ENCODE data around the gene ZNF581. TPM values are rescaled to one million over a fixed set of nuclear protein-coding genes. Genes with fewer than 3 reads are reported as not detected.

The ZNF581 gene
- total and polyA plus RNA-seq, 4 donors, result 2.1 to 7.3 (median 5.2) TPM

GRCh38 chr19:55689411-55690108 is 46.1 kb downstream of the ZNF581 start:
- Histone ChIP-seq H3K9me3 (ENCODE audit: control insufficient read depth in 4 of 4, low read length in 3 of 4) (no peaks in the 10 kb centered on the region), H3K4me1 (ENCODE audit: control insufficient read depth in 4 of 4, insufficient read depth in 4 of 4, low read length in 3 of 4) (peaks cover 0 to 20% (median 15%) of the 10 kb centered on the region in 4 donors), H3K27ac (ENCODE audit: low read depth in 1 of 2, low read length in 2 of 2) (no peak overlapping the region), H3K36me3 (ENCODE audit: control insufficient read depth in 4 of 4, insufficient read depth in 3 of 4, low read depth in 1 of 4, low read length in 3 of 4) (peaks cover 14 to 76% (median 27%) of the 10 kb centered on the region in 4 donors), H3K4me3 (ENCODE audit: low read depth in 1 of 3, low read length in 3 of 3) (no peak overlapping the region), H3K27me3 (ENCODE audit: control insufficient read depth in 4 of 4, insufficient read depth in 4 of 4, low read length in 3 of 4) (no peaks in the 10 kb centered on the region), H3K9ac (ENCODE audit: low read depth in 1 of 2, low read length in 2 of 2) (no peak overlapping the region)
- TF ChIP-seq FOXA1 (IDR thresholded peaks at IDR 0.05) (no peak), TAF1 (conservative IDR thresholded peaks at IDR 0.05) (no peak), YY1 (IDR thresholded peaks at IDR 0.05) (no peak), ATF3 (IDR thresholded peaks at IDR 0.05) (no peak), ZBTB33 (IDR thresholded peaks at IDR 0.05) (no peak), CTCF (IDR thresholded peaks at IDR 0.05; ENCODE audit: low read depth, low read length, missing input control) (no peak), HNF4G (IDR thresholded peaks at IDR 0.05) (no peak), RAD21 (IDR thresholded peaks at IDR 0.05) (no peak), RXRA (IDR thresholded peaks at IDR 0.05) (no peak), GABPA (IDR thresholded peaks at IDR 0.05 in 1 of 2, conservative IDR thresholded peaks at IDR 0.05 in 1 of 2) (no peak), MAX (IDR thresholded peaks at IDR 0.05) (no peak)
- DNase-seq (ENCODE audit: low spot score), result no peak
- 94% methylated on average over 35 of the region's 35 CpGs for WGBS

- H3K9me3 ChIP-seq (ENCODE audit: control insufficient read depth in 4 of 4, low read length in 3 of 4), result no peaks in the 10 kb centered on the region
- no peak overlapping the region for H3K27ac ChIP-seq (ENCODE audit: low read depth in 1 of 2, low read length in 2 of 2)
- 94% methylated on average over 25 of the region's 25 CpGs for WGBS
- H3K36me3 ChIP-seq (ENCODE audit: control insufficient read depth in 4 of 4, insufficient read depth in 3 of 4, low read depth in 1 of 4, low read length in 3 of 4), result peaks cover 19 to 82% (median 29%) of the 10 kb centered on the region in 4 donors
- H3K27me3 ChIP-seq (ENCODE audit: control insufficient read depth in 4 of 4, insufficient read depth in 4 of 4, low read length in 3 of 4), result no peaks in the 10 kb centered on the region
- no peak overlapping the region for H3K4me3 ChIP-seq (ENCODE audit: low read depth in 1 of 3, low read length in 3 of 3)
- DNase-seq (ENCODE audit: low spot score), result no peak
- H3K4me1 ChIP-seq (ENCODE audit: control insufficient read depth in 4 of 4, insufficient read depth in 4 of 4, low read length in 3 of 4), result peaks cover 0 to 13% (median 8%) of the 10 kb centered on the region in 4 donors
- no peak for TF ChIP-seq RXRA (IDR thresholded peaks at IDR 0.05)
- no peak for TF ChIP-seq EGR1 (IDR thresholded peaks at IDR 0.05; ENCODE audit: low read depth in 2 of 2)
- TF ChIP-seq RAD21 (IDR thresholded peaks at IDR 0.05), result no peak
- TF ChIP-seq MAX (IDR thresholded peaks at IDR 0.05), result no peak
- no peak for TF ChIP-seq CTCF (IDR thresholded peaks at IDR 0.05; ENCODE audit: low read depth, low read length, missing input control)
- no peak for TF ChIP-seq YY1 (IDR thresholded peaks at IDR 0.05)
- TF ChIP-seq HNF4A (conservative IDR thresholded peaks at IDR 0.05), result no peak
- no peak for TF ChIP-seq SP1 (IDR thresholded peaks at IDR 0.05)
- no peak for TF ChIP-seq ZBTB33 (IDR thresholded peaks at IDR 0.05)
- TF ChIP-seq FOXA2 (IDR thresholded peaks at IDR 0.05), result no peak
- TF ChIP-seq HNF4G (IDR thresholded peaks at IDR 0.05), result no peak
- no peak for TF ChIP-seq ATF3 (IDR thresholded peaks at IDR 0.05)
- H3K9ac ChIP-seq (ENCODE audit: low read depth in 1 of 2, low read length in 2 of 2), result no peak overlapping the region
Measured at GRCh38 chr19:55690109-55690768, 46.8 kb downstream of the ZNF581 start.

Data from liver (tissue), 9 donors.